Measurements from ENCODE around the gene ATP10A. TPM values are rescaled to one million over a fixed set of nuclear protein-coding genes. Genes with fewer than 3 reads are reported as not detected.

ATP10A gene
- total RNA-seq, 1 donor from 2014 or later, result 71.9 TPM

DNA sequence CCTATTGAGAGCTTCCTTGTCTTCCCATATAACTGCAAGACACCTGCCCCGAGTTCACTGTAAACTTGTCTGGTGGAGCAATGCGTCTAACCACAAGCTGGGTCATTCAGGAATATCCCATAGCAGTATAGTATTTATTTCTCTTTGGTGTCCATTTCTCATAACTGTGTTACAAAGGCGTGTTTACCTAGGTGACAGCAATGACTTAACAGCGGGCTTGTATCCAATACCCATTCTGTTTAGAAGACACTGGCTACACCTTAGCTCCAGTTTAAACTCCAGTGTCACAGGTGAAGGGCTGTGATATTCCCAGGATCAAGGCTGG is 24.3 kb downstream of the ATP10A start:
- Mint-ChIP-seq H3K4me3 (ENCODE audit: unreplicated experiment) (no peak overlapping the region), H3K36me3 (ENCODE audit: unreplicated experiment) (peaks cover 17% of the 10 kb centered on the region), H3K27me3 (ENCODE audit: unreplicated experiment) (no peaks in the 10 kb centered on the region), H3K9me3 (ENCODE audit: unreplicated experiment) (no peaks in the 10 kb centered on the region), H3K4me1 (ENCODE audit: unreplicated experiment) (peaks cover 30% of the 10 kb centered on the region), H3K27ac (ENCODE audit: unreplicated experiment) (no peak overlapping the region)
- no peak for DNase-seq (ENCODE audit: extremely low spot score, unreplicated experiment)
- TF ChIP-seq, protein P1, sequence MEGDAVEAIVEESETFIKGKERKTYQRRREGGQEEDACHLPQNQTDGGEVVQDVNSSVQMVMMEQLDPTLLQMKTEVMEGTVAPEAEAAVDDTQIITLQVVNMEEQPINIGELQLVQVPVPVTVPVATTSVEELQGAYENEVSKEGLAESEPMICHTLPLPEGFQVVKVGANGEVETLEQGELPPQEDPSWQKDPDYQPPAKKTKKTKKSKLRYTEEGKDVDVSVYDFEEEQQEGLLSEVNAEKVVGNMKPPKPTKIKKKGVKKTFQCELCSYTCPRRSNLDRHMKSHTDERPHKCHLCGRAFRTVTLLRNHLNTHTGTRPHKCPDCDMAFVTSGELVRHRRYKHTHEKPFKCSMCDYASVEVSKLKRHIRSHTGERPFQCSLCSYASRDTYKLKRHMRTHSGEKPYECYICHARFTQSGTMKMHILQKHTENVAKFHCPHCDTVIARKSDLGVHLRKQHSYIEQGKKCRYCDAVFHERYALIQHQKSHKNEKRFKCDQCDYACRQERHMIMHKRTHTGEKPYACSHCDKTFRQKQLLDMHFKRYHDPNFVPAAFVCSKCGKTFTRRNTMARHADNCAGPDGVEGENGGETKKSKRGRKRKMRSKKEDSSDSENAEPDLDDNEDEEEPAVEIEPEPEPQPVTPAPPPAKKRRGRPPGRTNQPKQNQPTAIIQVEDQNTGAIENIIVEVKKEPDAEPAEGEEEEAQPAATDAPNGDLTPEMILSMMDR (IDR thresholded peaks at IDR 0.05), result no peak

DNA sequence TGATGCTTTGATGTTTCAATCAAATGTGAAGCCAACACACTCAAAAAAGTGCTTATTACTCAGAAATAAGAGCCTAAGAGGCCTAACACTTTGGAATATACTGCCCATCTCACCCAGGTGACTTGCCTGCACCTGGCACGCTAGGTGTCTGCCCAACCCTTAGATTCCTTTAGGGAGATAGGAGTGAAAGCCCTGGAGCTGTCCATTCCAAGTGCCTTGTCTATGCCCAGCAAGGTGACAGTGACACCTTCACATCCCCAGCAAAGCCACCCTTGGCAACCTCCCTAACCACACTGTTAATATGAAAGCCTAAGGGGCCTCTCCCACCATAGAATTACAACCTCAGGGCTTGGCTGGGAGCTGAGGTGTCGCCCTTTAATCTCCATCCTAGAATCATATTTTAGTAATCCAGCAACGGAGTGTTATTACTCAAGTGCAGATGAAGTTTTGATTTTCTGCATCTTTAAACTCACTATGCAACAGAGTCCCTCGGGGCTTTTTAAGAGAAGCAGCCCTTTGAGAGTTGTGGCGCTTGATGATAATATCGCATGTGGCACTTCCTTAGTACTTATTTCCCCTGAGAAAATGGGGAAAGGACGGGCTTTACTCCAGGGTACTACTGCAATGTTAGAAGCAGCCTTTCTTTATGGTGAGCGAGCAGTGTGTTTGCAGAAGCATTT is 24.8 kb downstream of the ATP10A start:
- Mint-ChIP-seq H3K36me3 (ENCODE audit: unreplicated experiment) (peaks cover 14% of the 10 kb centered on the region), H3K4me3 (ENCODE audit: unreplicated experiment) (no peak overlapping the region), H3K27me3 (ENCODE audit: unreplicated experiment) (no peaks in the 10 kb centered on the region), H3K27ac (ENCODE audit: unreplicated experiment) (no peak overlapping the region), H3K9me3 (ENCODE audit: unreplicated experiment) (no peaks in the 10 kb centered on the region), H3K4me1 (ENCODE audit: unreplicated experiment) (peaks cover 27% of the 10 kb centered on the region)
- TF ChIP-seq, protein P1 (IDR thresholded peaks at IDR 0.05), result no peak
- no peak for DNase-seq (ENCODE audit: extremely low spot score, unreplicated experiment)

DNA sequence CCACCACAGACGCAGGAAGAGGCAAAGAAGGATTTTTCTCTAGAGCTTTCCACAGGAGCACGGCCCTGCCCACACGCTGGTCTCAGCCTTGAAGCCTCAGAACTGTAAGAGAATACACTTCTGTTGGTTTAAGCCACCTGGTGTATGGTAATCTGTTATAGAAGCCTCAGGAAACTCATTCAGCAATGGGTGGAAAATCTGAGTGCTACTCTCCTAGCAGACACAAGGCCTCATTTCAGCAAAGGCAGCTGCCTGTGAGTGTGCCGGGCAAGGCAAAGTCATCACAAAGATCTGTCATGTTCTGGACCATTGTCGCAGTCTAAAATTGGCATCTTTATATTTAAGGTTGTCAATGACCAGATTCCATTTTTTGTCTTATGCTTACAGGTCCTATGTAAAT is 31.0 kb downstream of the ATP10A start:
- DNase-seq (ENCODE audit: extremely low spot score, unreplicated experiment), result no peak
- Mint-ChIP-seq H3K27ac (ENCODE audit: unreplicated experiment) (peak overlapping the region; percentile 98), H3K4me1 (ENCODE audit: unreplicated experiment) (peaks cover 52% of the 10 kb centered on the region), H3K4me3 (ENCODE audit: unreplicated experiment) (no peak overlapping the region), H3K9me3 (ENCODE audit: unreplicated experiment) (peaks cover 4% of the 10 kb centered on the region), H3K27me3 (ENCODE audit: unreplicated experiment) (no peaks in the 10 kb centered on the region), H3K36me3 (ENCODE audit: unreplicated experiment) (peaks cover 23% of the 10 kb centered on the region)
- TF ChIP-seq, protein P1 (IDR thresholded peaks at IDR 0.05), result no peak

DNA sequence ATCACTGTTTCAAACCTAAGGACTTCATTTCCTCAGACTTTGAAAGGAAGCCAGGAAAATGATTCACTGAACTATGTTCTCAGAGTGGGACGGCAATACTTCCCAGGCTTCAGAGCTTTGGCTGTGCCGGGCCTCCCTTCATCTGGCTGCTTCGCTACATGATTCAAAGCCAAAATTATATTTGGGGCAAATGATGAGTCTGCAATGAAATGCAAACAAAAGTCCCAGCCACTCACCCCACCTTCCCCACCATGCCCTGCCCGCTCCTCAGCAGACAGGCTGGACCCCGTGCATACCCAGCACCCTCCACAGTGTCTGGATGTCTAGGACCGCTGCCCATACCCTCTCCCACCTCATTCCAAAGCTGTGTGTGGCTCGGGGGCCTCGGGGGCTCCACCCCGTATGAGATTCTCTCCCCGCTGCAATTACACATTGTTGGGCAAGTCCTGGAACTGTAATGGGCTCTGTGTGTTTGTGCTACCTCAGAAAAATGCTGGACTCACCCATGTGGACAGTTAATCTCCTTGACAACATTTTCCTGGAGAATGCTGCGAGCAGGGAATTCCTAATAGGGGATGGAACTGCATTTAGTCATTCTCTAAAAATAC is 32.2 kb downstream of the ATP10A start:
- H3K4me1 Mint-ChIP-seq (ENCODE audit: unreplicated experiment), result peaks cover 55% of the 10 kb centered on the region
- H3K27ac Mint-ChIP-seq (ENCODE audit: unreplicated experiment), result peak overlapping the region; percentile 98
- peak overlapping the region; percentile 55 for H3K4me3 Mint-ChIP-seq (ENCODE audit: unreplicated experiment)
- no peaks in the 10 kb centered on the region for H3K27me3 Mint-ChIP-seq (ENCODE audit: unreplicated experiment)
- H3K9me3 Mint-ChIP-seq (ENCODE audit: unreplicated experiment), result peaks cover 11% of the 10 kb centered on the region
- H3K36me3 Mint-ChIP-seq (ENCODE audit: unreplicated experiment), result peaks cover 27% of the 10 kb centered on the region
- DNase-seq (ENCODE audit: extremely low spot score, unreplicated experiment), result peak; percentile 87
- TF ChIP-seq, protein P1 (IDR thresholded peaks at IDR 0.05), result no peak

DNA sequence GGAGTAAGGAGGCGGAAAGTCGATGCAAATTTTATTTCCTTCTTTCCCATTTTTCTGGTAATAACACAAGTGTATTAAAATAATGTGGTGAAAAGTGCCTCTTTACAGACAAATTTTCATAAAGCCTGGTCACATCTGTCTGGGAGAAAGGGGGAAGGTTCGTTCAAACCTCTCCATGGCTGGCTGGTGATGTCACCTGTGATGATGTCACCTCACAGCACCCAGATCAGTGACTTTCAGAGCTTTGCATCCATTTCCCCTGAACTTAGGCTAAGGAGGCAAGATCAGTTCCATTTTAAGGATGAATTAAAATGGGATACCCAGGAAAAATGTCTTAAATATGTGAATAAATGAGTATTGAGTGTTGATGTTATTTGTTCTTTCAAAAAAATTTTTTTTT is 34.1 kb downstream of the ATP10A start:
- H3K27ac Mint-ChIP-seq (ENCODE audit: unreplicated experiment), result peak overlapping the region; percentile 98
- TF ChIP-seq, protein P1 (IDR thresholded peaks at IDR 0.05), result no peak
- DNase-seq (ENCODE audit: extremely low spot score, unreplicated experiment), result no peak
- H3K36me3 Mint-ChIP-seq (ENCODE audit: unreplicated experiment), result peaks cover 37% of the 10 kb centered on the region
- H3K9me3 Mint-ChIP-seq (ENCODE audit: unreplicated experiment), result peaks cover 21% of the 10 kb centered on the region
- no peak overlapping the region for H3K4me3 Mint-ChIP-seq (ENCODE audit: unreplicated experiment)
- H3K4me1 Mint-ChIP-seq (ENCODE audit: unreplicated experiment), result peaks cover 68% of the 10 kb centered on the region
- no peaks in the 10 kb centered on the region for H3K27me3 Mint-ChIP-seq (ENCODE audit: unreplicated experiment)

Measured in osteocyte (in vitro differentiated cells).